Activated B cell treated with CpG ODN at 0.5 μM for 24 hours (primary cell): ENCODE measurements around the gene TBX10. TPM values are rescaled to one million over a fixed set of nuclear protein-coding genes. Genes with fewer than 3 reads are reported as not detected.
A peak's percentile ranks its signal among the peaks of the same experiment; 100 is the strongest.

Experiments
- ATAC-seq: fragments of 200-7000 bp; cut with Tn5 transposase; one replicate; pipeline ENCODE4 v1.10.0; 2021; ENCODE audit warnings: low read depth, mild to moderate bottlenecking, moderate library complexity
- CTCF ChIA-PET: fragments of 350-600 bp; sonication (Branson Sonifier 250); formaldehyde crosslinking; loops from one replicate; lab custom pipeline; 2021; ENCODE audit warnings: antibody characterized with exemption; lab: Charles Lee
- POLR2A ChIA-PET: fragments of 350-600 bp; sonication (Branson Sonifier 250); formaldehyde crosslinking; loops from one replicate; lab custom pipeline; 2021; ENCODE audit warnings: antibody characterized with exemption; lab: Charles Lee
- DNase-seq: peaks from one replicate; pipeline ENCODE4 v3.0.0; 2022
- H3K27ac Mint-ChIP-seq: one replicate; pipeline ENCODE4 v1.8.0; 2020; ENCODE audit warnings: mixed read lengths
- H3K27me3 Mint-ChIP-seq: one replicate; pipeline ENCODE4 v1.8.0; 2021; ENCODE audit warnings: mixed read lengths
- H3K36me3 Mint-ChIP-seq: one replicate; pipeline ENCODE4 v1.8.0; 2021; ENCODE audit warnings: low read depth, mixed read lengths
- H3K4me1 Mint-ChIP-seq: one replicate; pipeline ENCODE4 v1.8.0; 2021; ENCODE audit warnings: mixed read lengths
- H3K4me3 Mint-ChIP-seq: one replicate; pipeline ENCODE4 v1.8.0; 2020; ENCODE audit warnings: mild to moderate bottlenecking, mixed read lengths
- H3K9me3 Mint-ChIP-seq: one replicate; pipeline ENCODE4 v1.8.0; 2020; ENCODE audit warnings: mixed read lengths
- CTCF ChIP-seq: fragments of 200-600 bp; IDR thresholded peaks from one replicate; pipeline ENCODE4 v1.8.0; 2022; ENCODE audit warnings: antibody characterized with exemption, mild to moderate bottlenecking
- intact Hi-C: fragments of 100-400 bp; cut with micrococcal nuclease; formaldehyde crosslinking; loops from one replicate; pipeline ENCODE4 v1.15.1; 2024
- total RNA-seq: library from RNA; stranded (reverse); gene quantifications from 2 replicates; pipeline ENCODE4 v1.2.3, GENCODE V29; 2022

TBX10 gene
- total RNA-seq, 1 donor from 2014 or later = not detected

GRCh38 chr11:67582011-67582410 lies 57.6 kb downstream of the TBX10 start:
- Mint-ChIP-seq H3K4me1 (peaks cover 61% of the 10 kb centered on the region), H3K4me3 (peak overlapping the region; percentile 71), H3K9me3 (no peaks in the 10 kb centered on the region), H3K27ac (peak overlapping the region; percentile 63), H3K27me3 (no peaks in the 10 kb centered on the region), H3K36me3 (peaks cover 24% of the 10 kb centered on the region)
- intact Hi-C loops = no loop called here
- no peak for TF ChIP-seq CTCF
- ChIA-PET CTCF (interaction anchor here (0.8 kb wide), 1 partner anchor 10 kb away, joined by 3 read pairs; no protein-coding TSS in a partner anchor), POLR2A (interaction anchor here (4.9 kb wide), 1 partner anchor 32 kb away, joined by 66 read pairs; no protein-coding TSS in a partner anchor)
- DNase-seq (no peak), ATAC-seq (no peak)

GRCh38 chr11:67581469-67581868 lies 58.1 kb downstream of the TBX10 start:
- H3K36me3 Mint-ChIP-seq = peaks cover 19% of the 10 kb centered on the region
- peaks cover 56% of the 10 kb centered on the region for H3K4me1 Mint-ChIP-seq
- no peak overlapping the region for H3K27ac Mint-ChIP-seq
- ChIA-PET POLR2A (no interaction called here), CTCF (no interaction called here)
- DNase-seq = no peak
- no peak for TF ChIP-seq CTCF
- no peak for ATAC-seq
- H3K4me3 Mint-ChIP-seq = no peak overlapping the region
- intact Hi-C loops = no loop called here
- peaks cover 4% of the 10 kb centered on the region for H3K27me3 Mint-ChIP-seq
- H3K9me3 Mint-ChIP-seq = no peaks in the 10 kb centered on the region

Other genes with a start within 250 kb of the TBX10 start
- gene RAD9A, start 247.8 kb downstream of the TBX10 start, total RNA-seq = 30.4 and 35.2 TPM in 2 replicates
- 349 and 354 TPM in 2 replicates for gene PPP1CA, start 237.9 kb downstream of the TBX10 start, total RNA-seq
- gene TBC1D10C, start 235.7 kb downstream of the TBX10 start, total RNA-seq = 158 and 163 TPM in 2 replicates
- gene CARNS1, start 224.1 kb downstream of the TBX10 start, total RNA-seq = 5.7 and 6.3 TPM in 2 replicates
- gene RPS6KB2, start 211.3 kb downstream of the TBX10 start, total RNA-seq = 66.9 and 74.5 TPM in 2 replicates
- gene PTPRCAP, start 202.1 kb downstream of the TBX10 start, total RNA-seq = 328 and 347 TPM in 2 replicates
- gene CORO1B, start 196.3 kb downstream of the TBX10 start, total RNA-seq = 34.0 and 39.7 TPM in 2 replicates
- gene GPR152, start 187.0 kb downstream of the TBX10 start, total RNA-seq = not detected in 2 replicates
- gene CABP4, start 184.4 kb downstream of the TBX10 start, total RNA-seq = 2.1 and 3.0 TPM in 2 replicates
- 76.0 and 83.5 TPM in 2 replicates for gene TMEM134, start 170.5 kb downstream of the TBX10 start, total RNA-seq
- 108 and 114 TPM in 2 replicates for gene AIP, start 156.7 kb downstream of the TBX10 start, total RNA-seq
- gene PITPNM1, start 134.4 kb downstream of the TBX10 start, total RNA-seq = 103 and 111 TPM in 2 replicates
- 67.1 and 68.5 TPM in 2 replicates for gene CDK2AP2, start 131.6 kb downstream of the TBX10 start, total RNA-seq
- gene CABP2, start 116.3 kb downstream of the TBX10 start, total RNA-seq = not detected in 2 replicates
- 331 and 362 TPM in 2 replicates for gene GSTP1, start 56.0 kb downstream of the TBX10 start, total RNA-seq
- 207 and 221 TPM in 2 replicates for gene NDUFV1, start 32.8 kb downstream of the TBX10 start, total RNA-seq
- 5.3 and 6.1 TPM in 2 replicates for gene NUDT8, start 9.8 kb downstream of the TBX10 start, total RNA-seq
- gene ACY3, start 11.0 kb upstream of the TBX10 start, total RNA-seq = not detected in 2 replicates
- not detected in 2 replicates for gene ALDH3B2, start 34.9 kb upstream of the TBX10 start, total RNA-seq